SIG-M5 treated with dmso at 0.1 percent for 504 hours (cell line): ENCODE measurements around the gene FBXO31.

ENCODE experiments used
- DNase-seq: peaks from one replicate; lab custom pipeline; 2025; ENCODE audit not compliant: unreplicated experiment; lab: John Stamatoyannopoulos, UW

The FBXO31 gene

DNA sequence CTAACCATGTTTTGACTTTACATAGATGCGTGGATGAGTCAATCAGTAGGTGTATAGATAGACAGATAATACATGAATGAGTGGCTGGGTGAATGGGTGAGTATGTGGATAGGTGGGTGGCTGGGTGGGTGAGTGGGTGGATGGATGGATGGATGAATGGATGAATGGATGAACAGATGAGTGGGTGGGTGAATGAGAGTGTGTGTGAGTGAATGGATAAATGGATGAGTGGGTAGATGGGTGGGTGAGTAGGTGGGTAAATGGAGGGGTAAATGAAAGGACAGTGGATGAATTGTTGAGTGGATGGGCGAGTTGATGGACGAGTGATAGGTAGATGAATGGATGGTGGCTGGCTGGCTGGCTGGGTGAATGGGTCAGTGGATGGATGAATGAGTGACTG is 89.6 kb downstream of the FBXO31 start:
- no peak for DNase-seq

DNA sequence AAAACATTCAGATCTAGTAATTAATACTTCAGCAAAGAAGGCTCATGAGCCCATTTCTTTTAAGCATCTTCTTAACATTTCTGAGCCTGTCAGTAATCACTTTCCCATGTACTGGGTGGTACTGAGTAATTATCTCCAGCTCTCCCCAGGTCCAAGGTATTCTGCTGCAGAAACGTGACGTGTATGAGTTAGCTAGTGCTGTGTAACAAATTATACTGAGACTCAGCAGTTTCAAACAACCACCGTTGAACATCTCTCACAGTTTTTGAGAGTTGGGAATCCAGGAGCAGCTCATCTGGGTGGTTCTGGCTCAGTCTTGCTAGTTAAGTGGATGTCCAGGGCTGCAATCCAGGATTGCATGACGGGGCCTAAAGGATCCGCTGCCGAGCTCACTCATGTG is 91.6 kb downstream of the FBXO31 start:
- DNase-seq, result no peak

DNA sequence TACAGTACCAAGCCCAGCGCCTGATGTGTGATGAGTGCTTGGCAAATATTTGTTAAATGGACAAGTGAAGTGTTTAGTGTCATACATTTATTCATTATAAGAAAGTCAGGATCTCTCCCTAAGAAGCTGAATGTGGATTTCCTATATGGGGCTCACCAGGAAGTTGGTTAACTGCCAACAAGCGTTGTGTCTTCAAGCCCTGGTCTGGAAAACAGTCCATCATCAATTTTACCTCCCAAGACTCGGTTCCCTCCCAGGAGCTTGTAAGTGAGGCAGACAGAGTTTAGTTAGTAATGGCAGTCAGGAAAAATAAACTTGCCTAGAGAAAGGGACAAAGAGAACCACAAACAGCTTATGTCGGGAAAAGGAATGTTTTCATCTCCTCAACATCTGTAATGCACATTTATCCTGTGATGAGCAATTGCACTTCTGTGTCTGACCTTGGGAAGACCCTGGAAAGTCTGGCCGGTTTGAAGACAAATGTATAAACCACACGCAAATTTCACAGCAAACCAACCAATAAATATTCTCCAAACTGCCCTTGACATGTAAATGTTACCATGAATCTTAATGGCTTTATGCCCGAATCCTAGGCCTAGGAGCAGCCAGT is 94.7 kb downstream of the FBXO31 start:
- no peak for DNase-seq

DNA sequence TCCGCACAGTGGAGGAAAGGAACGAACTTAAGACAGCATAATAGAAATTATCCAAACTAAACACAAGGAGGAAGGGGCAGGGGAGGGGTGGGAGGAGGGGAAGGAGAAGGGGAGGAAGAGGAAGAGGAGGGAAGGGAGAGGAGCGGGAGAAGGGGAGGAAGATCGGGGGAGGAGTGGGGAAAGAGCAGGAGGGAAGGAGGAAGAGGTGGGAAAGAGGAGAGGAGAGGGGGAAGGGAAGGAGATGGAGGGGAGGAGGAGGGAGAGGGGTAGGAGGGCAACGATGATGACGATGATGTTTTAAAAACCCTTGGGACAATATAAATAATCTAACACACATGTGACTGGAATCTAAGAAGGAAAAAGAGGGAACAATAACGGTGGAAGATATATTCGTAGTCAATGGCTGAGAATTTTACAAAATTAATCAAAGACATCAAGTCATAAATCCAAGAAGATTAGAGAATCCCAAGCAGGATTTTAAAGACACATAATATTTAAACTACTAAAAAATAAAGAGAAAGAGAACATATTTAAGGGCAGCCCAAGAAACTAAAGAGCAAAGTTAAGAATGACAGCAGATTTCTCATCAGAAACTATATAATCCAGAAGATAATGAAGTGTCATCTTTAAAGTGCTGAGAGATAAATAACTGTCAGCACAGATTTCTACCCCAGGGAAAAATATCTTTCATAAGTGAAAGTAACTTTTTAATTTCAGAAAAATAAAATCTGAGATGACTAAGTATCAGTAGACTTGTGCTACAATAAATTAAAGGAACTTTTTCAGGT is 96.5 kb downstream of the FBXO31 start:
- DNase-seq, result no peak

DNA sequence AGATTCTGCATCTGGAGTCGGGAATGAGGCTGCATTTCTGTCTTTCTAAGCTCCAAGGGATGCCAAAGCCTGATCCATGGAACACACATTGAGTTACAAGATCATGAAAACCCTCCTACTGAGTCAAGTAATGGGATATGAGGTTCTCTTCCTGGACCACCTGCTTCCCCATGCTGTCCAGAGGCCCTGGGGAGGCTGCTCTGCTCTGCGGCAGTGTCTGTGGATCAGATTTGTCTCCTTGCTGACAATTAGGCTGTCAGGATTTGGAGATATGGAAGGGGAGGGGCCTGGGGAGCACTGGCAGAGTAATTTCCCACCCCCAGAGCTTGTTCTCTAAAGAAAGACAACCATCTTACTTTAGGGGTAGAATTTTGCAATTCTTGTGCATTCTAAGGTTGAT is 99.4 kb downstream of the FBXO31 start:
- no peak for DNase-seq

DNA sequence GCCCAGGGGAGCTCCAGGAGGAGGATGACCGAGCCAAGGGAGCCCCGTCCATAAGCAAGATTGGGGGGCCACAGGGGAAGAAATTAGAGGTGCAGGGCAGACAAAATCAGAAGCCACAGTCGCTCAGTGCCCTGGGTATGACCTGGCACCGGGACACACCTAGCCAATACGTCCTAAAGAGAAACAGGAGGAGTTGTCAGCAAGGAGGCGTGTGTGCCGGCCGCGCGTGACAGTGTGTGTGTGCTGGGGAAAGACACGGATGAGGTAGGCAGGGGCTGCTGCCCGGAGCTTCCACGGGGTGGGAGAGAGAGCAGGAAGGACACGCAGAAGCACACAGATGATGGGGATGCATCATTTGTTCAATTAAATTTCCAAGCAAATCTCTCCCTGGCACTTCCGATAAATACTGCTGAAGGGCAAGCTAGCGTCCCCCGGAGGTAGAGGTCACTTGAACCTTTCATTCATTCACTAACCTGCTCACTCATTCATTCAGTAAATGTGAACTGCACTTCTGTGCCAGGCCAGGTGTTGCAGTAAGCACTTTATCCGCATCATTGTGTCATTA is 104.4 kb downstream of the FBXO31 start:
- no peak for DNase-seq

DNA sequence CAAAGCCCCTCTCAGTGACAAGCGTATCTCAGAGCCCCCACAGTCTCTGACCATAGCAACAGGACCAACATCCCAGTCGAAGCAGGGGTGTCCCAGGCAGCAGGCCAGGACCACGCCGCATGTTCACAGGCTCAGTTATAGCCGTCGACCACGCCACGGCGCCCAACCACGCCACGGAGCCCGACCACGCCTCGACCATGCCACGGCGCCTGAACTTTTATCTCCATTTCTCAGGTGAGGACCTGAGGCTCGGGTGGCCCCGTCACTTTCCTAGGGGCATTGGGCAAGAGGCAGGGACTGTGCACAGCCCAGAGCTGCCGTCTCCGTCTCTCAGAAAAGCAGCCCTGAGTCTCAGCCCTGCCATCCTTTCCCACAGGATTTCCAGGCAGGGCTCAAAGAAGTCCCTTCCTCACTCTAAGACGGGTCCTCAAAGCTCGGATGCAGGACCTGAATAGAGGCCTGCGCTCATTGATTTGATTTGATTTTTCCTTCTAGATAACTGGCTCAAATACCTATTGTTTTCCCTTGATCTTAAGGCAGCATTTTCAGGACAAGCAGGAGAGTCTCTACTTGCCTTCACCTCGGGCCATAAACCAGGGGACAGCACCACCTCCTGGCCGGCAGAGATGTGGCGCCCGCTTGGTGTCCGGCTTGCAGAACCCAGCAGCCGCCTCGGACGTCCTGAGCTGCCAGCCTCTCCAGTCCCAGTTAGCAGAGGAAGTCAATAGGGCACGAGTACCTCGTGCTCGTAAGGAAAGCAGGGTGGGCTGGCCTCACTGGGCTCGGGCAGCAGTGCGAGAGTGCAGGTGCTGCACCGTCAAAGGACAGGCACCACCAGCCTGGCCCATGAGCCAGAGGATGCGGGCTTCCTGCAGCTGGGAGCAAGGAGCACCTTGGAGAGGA is 105.1 kb downstream of the FBXO31 start:
- DNase-seq, result peak; percentile 69
